HG03469 (cell line): ENCODE data around the gene RPGRIP1L.
"Not testable (repeated sequence)": the region's sequence is repeated elsewhere in the genome, so short reads cannot be mapped to it uniquely, and the experiment has no call there.

Experiments
- ATAC-seq: cut with Tn5 transposase; IDR thresholded peaks from one replicate; pipeline ENCODE4 v1.9.1; 2021; ENCODE audit warnings: mild to moderate bottlenecking, moderate library complexity, moderate number of reproducible peaks; ENCODE audit not compliant: unreplicated experiment

The RPGRIP1L gene

GRCh38 chr16:53713403-53714204, 9.9 kb upstream of the RPGRIP1L start:
- no peak for ATAC-seq

GRCh38 chr16:53712065-53712464, 8.4 kb upstream of the RPGRIP1L start:
- ATAC-seq: no peak

- no peak for ATAC-seq
Observed at GRCh38 chr16:53711390-53711789, 7.7 kb upstream of the RPGRIP1L start.

GRCh38 chr16:53708490-53708889, 4.8 kb upstream of the RPGRIP1L start:
- ATAC-seq: no peak

- no peak for ATAC-seq
Observed at GRCh38 chr16:53707671-53708070, 4.0 kb upstream of the RPGRIP1L start.

GRCh38 chr16:53704445-53704813, 770 bp upstream of the RPGRIP1L start:
- no peak for ATAC-seq

- not testable (repeated sequence) for ATAC-seq
Observed at GRCh38 chr16:53698271-53698670, 5.4 kb downstream of the RPGRIP1L start.

- ATAC-seq: no peak
Observed at GRCh38 chr16:53695070-53695469, 8.6 kb downstream of the RPGRIP1L start.

- ATAC-seq: no peak
Observed at GRCh38 chr16:53693320-53693719, 10.3 kb downstream of the RPGRIP1L start.

- no peak for ATAC-seq
Observed at GRCh38 chr16:53692146-53692545, 11.5 kb downstream of the RPGRIP1L start.

- ATAC-seq: no peak
Observed at GRCh38 chr16:53690771-53691170, 12.9 kb downstream of the RPGRIP1L start.

GRCh38 chr16:53689636-53690035, 14.0 kb downstream of the RPGRIP1L start:
- ATAC-seq: no peak

GRCh38 chr16:53686710-53687109, 16.9 kb downstream of the RPGRIP1L start:
- ATAC-seq: no peak

GRCh38 chr16:53685334-53685733, 18.3 kb downstream of the RPGRIP1L start:
- not testable (repeated sequence) for ATAC-seq

GRCh38 chr16:53681354-53681753, 22.3 kb downstream of the RPGRIP1L start:
- no peak for ATAC-seq

GRCh38 chr16:53680756-53681155, 22.9 kb downstream of the RPGRIP1L start:
- ATAC-seq: no peak

- ATAC-seq: no peak
Observed at GRCh38 chr16:53678756-53679343, 24.8 kb downstream of the RPGRIP1L start.

- no peak for ATAC-seq
Observed at GRCh38 chr16:53678155-53678554, 25.5 kb downstream of the RPGRIP1L start.

GRCh38 chr16:53673189-53673588, 30.5 kb downstream of the RPGRIP1L start:
- ATAC-seq: no peak

GRCh38 chr16:53672461-53672860, 31.2 kb downstream of the RPGRIP1L start:
- no peak for ATAC-seq

GRCh38 chr16:53668869-53669268, 34.8 kb downstream of the RPGRIP1L start:
- ATAC-seq: no peak

GRCh38 chr16:53666786-53667415, 36.8 kb downstream of the RPGRIP1L start:
- no peak for ATAC-seq
